D721Med (cell line): ENCODE measurements around the gene XKR7.

Experiments
- DNase-seq: peaks from one replicate; pipeline ENCODE4 v3.0.0; 2011; ENCODE audit warnings: low spot score; ENCODE audit not compliant: insufficient read length
- FAIRE-seq: peaks from 2 replicates; lab custom pipeline; 2011; peaks lifted over from hg19 to GRCh38; lab: Jason Lieb, UNC
- CTCF ChIP-seq: IDR thresholded peaks from 2 replicates; pipeline ENCODE4 v1.5.1; 2012; ENCODE audit warnings: mild to moderate bottlenecking, control low read depth; ENCODE audit not compliant: insufficient read depth; ENCODE audit errors: missing control alignments

The XKR7 gene

GRCh38 chr20:32006053-32006452 lies 38.1 kb downstream of the XKR7 start:
- no peak for FAIRE-seq

GRCh38 chr20:32006841-32007786 lies 39.2 kb downstream of the XKR7 start:
- no peak for DNase-seq
- FAIRE-seq = no peak
- TF ChIP-seq CTCF = no peak

More at GRCh38 chr20:32006053-32006452, 38.1 kb downstream of the XKR7 start:
- no peak for DNase-seq
- no peak for TF ChIP-seq CTCF

GRCh38 chr20:32007787-32008616 lies 40.1 kb downstream of the XKR7 start:
- TF ChIP-seq CTCF = no peak
- DNase-seq (no peak), FAIRE-seq (no peak)

GRCh38 chr20:32009564-32009963 lies 41.6 kb downstream of the XKR7 start:
- DNase-seq (no peak), FAIRE-seq (no peak)
- TF ChIP-seq CTCF = no peak

- DNase-seq (no peak), FAIRE-seq (no peak)
- no peak for TF ChIP-seq CTCF
These were observed 42.1 kb downstream of the XKR7 start, which contains the start of gene CCM2L for GRCh38 chr20:32010101-32010500. Gene CCM2L (plus strand): TSS chr20:32010438. CDS start chr20:32010455, 17 bp downstream.

- DNase-seq = no peak
- TF ChIP-seq CTCF = no peak
- FAIRE-seq = no peak
These were observed 42.7 kb downstream of the XKR7 start for GRCh38 chr20:32010666-32011065.
